OCI-LY1 (cell line): ENCODE data around the gene RNF121.

Source experiments
- H2AFZ ChIP-seq: fragments of 200-600 bp; sonication (generic), shearing (Covaris generic); 2 replicates; pipeline ENCODE4 v1.6.0; 2014; ENCODE audit warnings: antibody characterized with exemption, mild to moderate bottlenecking, low read length
- H3F3A ChIP-seq: fragments of 200-600 bp; sonication (generic), shearing (Covaris generic); 2 replicates; pipeline ENCODE4 v1.6.0; 2014; ENCODE audit warnings: mild to moderate bottlenecking, antibody characterized with exemption, low read length, moderate library complexity; ENCODE audit not compliant: insufficient read depth
- H3K27ac ChIP-seq: fragments of 200-600 bp; sonication (generic); 2 replicates; pipeline ENCODE4 v1.5.1; 2014; ENCODE audit warnings: low read length, mixed run types, mild to moderate bottlenecking, low read depth; ENCODE audit not compliant: poor library complexity, severe bottlenecking
- H3K27me3 ChIP-seq: fragments of 200-600 bp; sonication (generic); 2 replicates; pipeline ENCODE4 v1.6.0; 2014; ENCODE audit warnings: antibody characterized with exemption, mild to moderate bottlenecking, low read length, moderate library complexity; ENCODE audit not compliant: insufficient read depth
- H3K36me3 ChIP-seq: fragments of 200-600 bp; sonication (generic); 2 replicates; pipeline ENCODE4 v1.6.1; 2014; ENCODE audit warnings: mild to moderate bottlenecking, antibody characterized with exemption, low read length, moderate library complexity, mixed read lengths; ENCODE audit not compliant: insufficient read depth
- H3K4me1 ChIP-seq: fragments of 200-600 bp; sonication (generic); 2 replicates; pipeline ENCODE4 v1.5.1; 2014; ENCODE audit warnings: mild to moderate bottlenecking, low read length, moderate library complexity; ENCODE audit not compliant: insufficient read depth, severe bottlenecking
- H3K4me2 ChIP-seq: fragments of 200-600 bp; sonication (generic), shearing (Covaris generic); 2 replicates; pipeline ENCODE4 v1.6.1; 2014; ENCODE audit warnings: low read length
- H3K4me3 ChIP-seq: fragments of 200-600 bp; sonication (generic); 2 replicates; pipeline ENCODE4 v1.5.1; 2014; ENCODE audit warnings: low read length, low read depth, mild to moderate bottlenecking, mixed read lengths; ENCODE audit not compliant: poor library complexity, severe bottlenecking
- H3K79me2 ChIP-seq: fragments of 200-600 bp; shearing (Covaris generic); 2 replicates; pipeline ENCODE4 v1.6.1; 2016; ENCODE audit warnings: mixed run types, low read length, mixed read lengths; ENCODE audit not compliant: insufficient read depth
- H3K9ac ChIP-seq: fragments of 200-600 bp; sonication (generic), shearing (Covaris generic); 2 replicates; pipeline ENCODE4 v1.6.1; 2014; ENCODE audit warnings: mild to moderate bottlenecking, low read length, mixed read lengths
- H3K9me2 ChIP-seq: fragments of 200-600 bp; sonication (generic), shearing (Covaris generic); 2 replicates; pipeline ENCODE4 v1.6.1; 2014; ENCODE audit warnings: low read depth, mild to moderate bottlenecking, low read length, mixed read lengths
- H3K9me3 ChIP-seq: fragments of 200-600 bp; shearing (Covaris generic); 2 replicates; pipeline ENCODE4 v1.6.1; 2014; ENCODE audit warnings: low read length, mixed read lengths
- H4K20me1 ChIP-seq: fragments of 200-600 bp; sonication (generic), shearing (Covaris generic); 2 replicates; pipeline ENCODE4 v1.6.0; 2016; ENCODE audit warnings: mild to moderate bottlenecking, low read length; ENCODE audit not compliant: insufficient read depth
- EZH2 ChIP-seq: fragments of 200-600 bp; sonication (generic), shearing (Covaris generic); IDR thresholded peaks from 2 replicates; pipeline ENCODE4 v1.8.0; 2017; ENCODE audit warnings: borderline replicate concordance, mixed run types, mild to moderate bottlenecking, antibody characterized with exemption, low read length, moderate library complexity, mixed read lengths
- TF ChIP-seq, protein P1 (sequence below): fragments of 200-600 bp; sonication (generic), shearing (Covaris generic); IDR thresholded peaks from 2 replicates; pipeline ENCODE4 v1.5.1; 2017; ENCODE audit warnings: mild to moderate bottlenecking, antibody characterized with exemption, low read length, moderate library complexity, mixed read lengths

The RNF121 gene

DNA sequence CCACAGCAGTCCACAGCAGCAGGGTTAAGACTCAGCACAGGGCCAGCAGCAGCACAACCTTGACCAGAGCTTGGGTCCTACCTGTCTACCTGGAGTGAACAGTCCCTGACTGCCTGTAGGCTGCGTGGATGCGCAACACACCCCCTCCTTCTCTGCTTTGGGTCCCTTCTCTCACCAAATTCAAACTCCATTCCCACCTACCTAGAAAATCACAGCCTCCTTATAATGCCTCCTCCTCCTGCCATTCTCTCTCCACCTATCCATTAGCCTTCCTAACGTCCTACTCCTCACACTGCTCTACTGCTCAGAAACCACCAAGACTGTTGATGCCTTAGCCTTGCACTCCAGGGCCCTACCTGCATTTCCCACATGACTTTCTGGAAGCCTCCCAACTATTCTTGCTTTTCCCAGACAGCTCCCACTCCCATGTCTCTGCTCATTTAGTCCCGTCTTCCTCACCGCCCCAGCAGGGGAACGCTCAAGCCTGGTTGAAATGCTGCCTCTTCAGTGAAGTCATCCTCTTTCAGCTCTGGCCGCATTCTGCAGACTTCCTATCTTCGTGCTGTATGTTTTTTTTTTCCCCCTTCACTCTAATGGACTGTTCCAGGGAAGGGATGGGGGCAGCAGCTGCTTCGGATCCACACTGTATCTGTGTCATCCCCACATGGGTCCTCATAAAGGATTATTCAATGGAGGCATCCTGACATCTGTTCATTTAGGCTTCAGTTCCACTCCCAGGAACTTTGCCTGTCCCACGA lies 73.2 kb downstream of the RNF121 start:
- Histone ChIP-seq H3K9me3 (no peaks in the 10 kb centered on the region), H4K20me1 (no peaks in the 10 kb centered on the region), H3F3A (no peaks in the 10 kb centered on the region), H3K9me2 (no peaks in the 10 kb centered on the region), H2AFZ (no peak overlapping the region), H3K36me3 (peaks cover 56% of the 10 kb centered on the region), H3K79me2 (no peaks in the 10 kb centered on the region), H3K4me2 (no peak overlapping the region), H3K27ac (no peak overlapping the region), H3K4me3 (no peak overlapping the region), H3K27me3 (no peaks in the 10 kb centered on the region), H3K4me1 (peaks cover 14% of the 10 kb centered on the region), H3K9ac (no peak overlapping the region)
- no peak for TF ChIP-seq EZH2
- TF ChIP-seq, protein P1, sequence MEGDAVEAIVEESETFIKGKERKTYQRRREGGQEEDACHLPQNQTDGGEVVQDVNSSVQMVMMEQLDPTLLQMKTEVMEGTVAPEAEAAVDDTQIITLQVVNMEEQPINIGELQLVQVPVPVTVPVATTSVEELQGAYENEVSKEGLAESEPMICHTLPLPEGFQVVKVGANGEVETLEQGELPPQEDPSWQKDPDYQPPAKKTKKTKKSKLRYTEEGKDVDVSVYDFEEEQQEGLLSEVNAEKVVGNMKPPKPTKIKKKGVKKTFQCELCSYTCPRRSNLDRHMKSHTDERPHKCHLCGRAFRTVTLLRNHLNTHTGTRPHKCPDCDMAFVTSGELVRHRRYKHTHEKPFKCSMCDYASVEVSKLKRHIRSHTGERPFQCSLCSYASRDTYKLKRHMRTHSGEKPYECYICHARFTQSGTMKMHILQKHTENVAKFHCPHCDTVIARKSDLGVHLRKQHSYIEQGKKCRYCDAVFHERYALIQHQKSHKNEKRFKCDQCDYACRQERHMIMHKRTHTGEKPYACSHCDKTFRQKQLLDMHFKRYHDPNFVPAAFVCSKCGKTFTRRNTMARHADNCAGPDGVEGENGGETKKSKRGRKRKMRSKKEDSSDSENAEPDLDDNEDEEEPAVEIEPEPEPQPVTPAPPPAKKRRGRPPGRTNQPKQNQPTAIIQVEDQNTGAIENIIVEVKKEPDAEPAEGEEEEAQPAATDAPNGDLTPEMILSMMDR, result no peak

DNA sequence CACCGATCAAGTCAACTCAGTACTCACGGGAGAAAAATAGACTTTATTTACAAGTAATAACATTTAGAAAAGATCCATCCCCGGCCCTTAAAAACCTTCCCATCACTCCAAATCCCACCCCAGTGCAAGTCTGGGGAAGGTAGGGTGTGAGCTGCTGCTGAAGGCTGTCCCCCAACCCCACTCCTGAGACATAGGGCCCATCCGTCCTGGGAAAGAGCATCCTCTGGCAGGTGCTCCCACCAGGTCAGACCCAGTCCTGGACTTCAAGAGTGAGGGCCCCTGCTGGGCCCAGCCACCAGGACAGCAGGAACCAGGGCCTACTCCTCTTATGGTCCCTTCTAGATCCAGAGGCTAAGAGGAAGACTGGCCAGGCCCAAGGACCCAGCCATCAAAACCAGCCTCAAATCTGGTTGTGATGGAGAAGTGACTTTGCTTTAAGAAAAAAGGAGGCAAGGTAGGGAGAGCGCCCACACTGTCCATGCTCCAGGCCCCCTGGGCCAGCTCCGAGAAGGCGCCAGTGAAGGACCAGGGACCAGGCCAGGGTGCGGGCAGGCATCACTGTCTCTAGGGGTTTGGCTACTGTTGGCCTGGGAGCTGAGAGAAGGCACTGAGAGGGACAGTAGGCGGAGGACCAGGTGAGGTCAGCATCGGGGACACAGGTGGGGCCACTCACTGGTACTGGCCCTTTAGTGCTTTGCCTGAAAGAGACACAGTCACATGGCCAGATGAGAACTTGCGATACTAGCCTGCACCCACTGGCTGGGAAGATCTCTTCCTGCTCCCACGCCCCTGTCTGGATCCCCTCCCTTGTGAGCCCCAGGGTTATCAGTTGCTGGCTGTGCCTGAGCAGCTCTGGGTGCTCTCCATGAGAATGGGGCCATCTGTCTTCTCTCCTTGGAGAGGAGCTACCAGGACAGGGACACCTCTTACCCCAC lies 74.3 kb downstream of the RNF121 start:
- H3K79me2 ChIP-seq, result no peaks in the 10 kb centered on the region
- H3K9me2 ChIP-seq, result no peaks in the 10 kb centered on the region
- no peak overlapping the region for H3K9ac ChIP-seq
- H3K4me2 ChIP-seq, result no peak overlapping the region
- no peaks in the 10 kb centered on the region for H3K9me3 ChIP-seq
- H3K27ac ChIP-seq, result no peak overlapping the region
- H4K20me1 ChIP-seq, result no peaks in the 10 kb centered on the region
- no peak for TF ChIP-seq EZH2
- TF ChIP-seq, protein P1, result no peak
- no peaks in the 10 kb centered on the region for H3F3A ChIP-seq
- H3K36me3 ChIP-seq, result peaks cover 67% of the 10 kb centered on the region
- H3K4me3 ChIP-seq, result no peak overlapping the region
- no peak overlapping the region for H2AFZ ChIP-seq
- no peaks in the 10 kb centered on the region for H3K27me3 ChIP-seq
- H3K4me1 ChIP-seq, result peaks cover 13% of the 10 kb centered on the region

DNA sequence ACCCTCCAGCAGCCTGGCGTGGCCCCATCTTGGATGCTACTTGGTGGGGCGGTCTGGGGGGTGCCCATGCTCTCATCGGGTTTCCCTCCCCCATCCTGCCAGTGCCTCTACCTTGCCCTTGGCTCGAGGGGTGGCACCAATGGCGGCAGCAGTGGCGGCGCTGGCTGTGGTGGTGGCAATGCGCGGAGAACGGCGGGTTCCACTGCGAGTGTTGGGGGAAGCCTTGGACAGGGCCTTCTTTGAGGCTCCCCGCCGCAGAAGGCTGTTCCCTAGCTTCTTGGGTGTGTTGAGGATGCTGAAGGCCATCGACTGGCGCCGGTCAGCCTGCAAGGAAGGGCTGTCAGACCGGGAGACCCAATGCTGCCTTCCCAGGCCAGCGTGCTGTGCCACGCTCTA lies 74.9 kb downstream of the RNF121 start:
- TF ChIP-seq, protein P1, result no peak
- no peak for TF ChIP-seq EZH2
- Histone ChIP-seq H3K79me2 (no peaks in the 10 kb centered on the region), H3K9me3 (no peaks in the 10 kb centered on the region), H3K4me2 (no peak overlapping the region), H4K20me1 (no peaks in the 10 kb centered on the region), H3K4me1 (peaks cover 6% of the 10 kb centered on the region), H2AFZ (no peak overlapping the region), H3K9me2 (no peaks in the 10 kb centered on the region), H3K36me3 (peaks cover 73% of the 10 kb centered on the region), H3K9ac (no peak overlapping the region), H3K27ac (no peak overlapping the region), H3K27me3 (no peaks in the 10 kb centered on the region), H3K4me3 (no peak overlapping the region), H3F3A (no peaks in the 10 kb centered on the region)
